G401.6 (cell line): Measurements from ENCODE around the gene ZDHHC12.

ENCODE experiments used
- FAIRE-seq: peaks from 2 replicates; lab custom pipeline; 2012; peaks lifted over from hg19 to GRCh38; lab: Jason Lieb, UNC

Gene ZDHHC12

GRCh38 chr9:128723866-128724743 lies at the start of gene ZDHHC12:
ZDHHC12 (minus strand) TSS chr9:128724127; CDS start chr9:128724093, 34 bp downstream.
- peak; percentile 96 for FAIRE-seq

- FAIRE-seq = no peak
Observed at GRCh38 chr9:128773049-128773448, 49.1 kb upstream of the ZDHHC12 start.

- no peak for FAIRE-seq
Observed at GRCh38 chr9:128771745-128772519, 48.0 kb upstream of the ZDHHC12 start, which contains the start of gene ZER1. ZER1 (minus strand) TSS chr9:128771927; CDS start chr9:128755565, 16,362 bp downstream.

- no peak for FAIRE-seq
Observed at GRCh38 chr9:128771094-128771721, 47.3 kb upstream of the ZDHHC12 start.

GRCh38 chr9:128770286-128771030 lies 46.5 kb upstream of the ZDHHC12 start:
- FAIRE-seq = no peak

GRCh38 chr9:128768606-128769005 lies 44.7 kb upstream of the ZDHHC12 start:
- no peak for FAIRE-seq

- no peak for FAIRE-seq
Observed at GRCh38 chr9:128765499-128765898, 41.6 kb upstream of the ZDHHC12 start.

- FAIRE-seq = no peak
Observed at GRCh38 chr9:128764361-128764760, 40.4 kb upstream of the ZDHHC12 start.

GRCh38 chr9:128762671-128763449 lies 38.9 kb upstream of the ZDHHC12 start:
- FAIRE-seq = no peak

- FAIRE-seq = no peak
Observed at GRCh38 chr9:128757602-128758001, 33.7 kb upstream of the ZDHHC12 start.

- no peak for FAIRE-seq
Observed at GRCh38 chr9:128753627-128754026, 29.7 kb upstream of the ZDHHC12 start.

GRCh38 chr9:128750926-128751595 lies 27.1 kb upstream of the ZDHHC12 start:
- FAIRE-seq = no peak

GRCh38 chr9:128747241-128747640 lies 23.3 kb upstream of the ZDHHC12 start:
- FAIRE-seq = no peak

GRCh38 chr9:128743421-128743820 lies 19.5 kb upstream of the ZDHHC12 start:
- no peak for FAIRE-seq

- FAIRE-seq = no peak
Observed at GRCh38 chr9:128742401-128742800, 18.5 kb upstream of the ZDHHC12 start.

GRCh38 chr9:128735373-128735772 lies 11.4 kb upstream of the ZDHHC12 start:
- no peak for FAIRE-seq

GRCh38 chr9:128733256-128733655 lies 9.3 kb upstream of the ZDHHC12 start:
- peak; percentile 96 for FAIRE-seq

- FAIRE-seq = no peak
Observed at GRCh38 chr9:128732576-128732975, 8.6 kb upstream of the ZDHHC12 start.

GRCh38 chr9:128731691-128732090 lies 7.8 kb upstream of the ZDHHC12 start:
- FAIRE-seq = no peak

GRCh38 chr9:128731093-128731492 lies 7.2 kb upstream of the ZDHHC12 start:
- FAIRE-seq = no peak
